Astrocyte (in vitro differentiated cells and primary cell): ENCODE results near the gene SUPT20HL1. TPM values are rescaled to one million over a fixed set of nuclear protein-coding genes. Genes with fewer than 3 reads are reported as not detected.

Experiments
- DNase-seq: peaks from one replicate; pipeline ENCODE4 v3.0.0-alpha.2; 2010; ENCODE audit warnings: low read depth
- FAIRE-seq: peaks from 2 replicates; lab custom pipeline; 2011; peaks lifted over from hg19 to GRCh38; lab: Jason Lieb, UNC
- H2AFZ ChIP-seq: 2 replicates; pipeline ENCODE4 v1.6.0; 2012; ENCODE audit warnings: low read depth, low read length, inconsistent platforms
- H3K27ac ChIP-seq: 2 replicates; pipeline ENCODE4 v1.5.1; 2011; ENCODE audit warnings: low read depth, low read length, inconsistent platforms
- H3K27me3 ChIP-seq: 2 replicates; pipeline ENCODE4 v1.6.0; 2011; ENCODE audit warnings: low read length, inconsistent platforms; ENCODE audit not compliant: insufficient read depth
- H3K36me3 ChIP-seq: 2 replicates; pipeline ENCODE4 v1.5.1; 2011; ENCODE audit warnings: low read length, inconsistent platforms; ENCODE audit not compliant: insufficient read depth
- H3K4me1 ChIP-seq: 2 replicates; pipeline ENCODE4 v1.5.1; 2011; ENCODE audit warnings: low read length, inconsistent platforms; ENCODE audit not compliant: insufficient read depth
- H3K4me2 ChIP-seq: 2 replicates; pipeline ENCODE4 v1.6.0; 2012; ENCODE audit warnings: low read length, inconsistent platforms
- H3K4me3 ChIP-seq: 2 replicates; pipeline ENCODE4 v1.5.1; 2011; ENCODE audit warnings: low read depth, mild to moderate bottlenecking, low read length, inconsistent platforms; ENCODE audit not compliant: insufficient read depth
- H3K79me2 ChIP-seq: 2 replicates; pipeline ENCODE4 v1.6.0; 2012; ENCODE audit warnings: mild to moderate bottlenecking, low read length, inconsistent platforms; ENCODE audit not compliant: insufficient read depth
- H3K9ac ChIP-seq: 2 replicates; pipeline ENCODE4 v1.6.0; 2012; ENCODE audit warnings: mild to moderate bottlenecking, low read length, inconsistent platforms
- H3K9me3 ChIP-seq: 2 replicates; pipeline ENCODE4 v1.5.1; 2012; ENCODE audit warnings: low read depth, mild to moderate bottlenecking, low read length, inconsistent platforms; ENCODE audit not compliant: insufficient read depth
- H4K20me1 ChIP-seq: 2 replicates; pipeline ENCODE4 v1.6.0; 2012; ENCODE audit warnings: low read length, inconsistent platforms; ENCODE audit not compliant: insufficient read depth
- H3K27ac Mint-ChIP-seq: one replicate; pipeline ENCODE4 v1.8.0; 2021; ENCODE audit warnings: mild to moderate bottlenecking, mixed read lengths; ENCODE audit not compliant: unreplicated experiment
- H3K27me3 Mint-ChIP-seq: one replicate; pipeline ENCODE4 v1.8.0; 2021; ENCODE audit warnings: low read depth, mixed read lengths; ENCODE audit not compliant: unreplicated experiment
- H3K36me3 Mint-ChIP-seq: one replicate; pipeline ENCODE4 v1.8.0; 2021; ENCODE audit warnings: low read depth, mixed read lengths; ENCODE audit not compliant: unreplicated experiment
- H3K4me1 Mint-ChIP-seq: one replicate; pipeline ENCODE4 v1.8.0; 2021; ENCODE audit warnings: low read depth, mixed read lengths; ENCODE audit not compliant: unreplicated experiment
- H3K4me3 Mint-ChIP-seq: one replicate; pipeline ENCODE4 v1.8.0; 2021; ENCODE audit warnings: mild to moderate bottlenecking, moderate library complexity, mixed read lengths; ENCODE audit not compliant: unreplicated experiment
- H3K9me3 Mint-ChIP-seq: one replicate; pipeline ENCODE4 v1.8.0; 2021; ENCODE audit warnings: mild to moderate bottlenecking, mixed read lengths; ENCODE audit not compliant: unreplicated experiment
- EZH2 ChIP-seq: IDR thresholded peaks from 2 replicates; pipeline ENCODE4 v1.6.1; 2012; ENCODE audit warnings: mild to moderate bottlenecking, low read length, inconsistent platforms; ENCODE audit not compliant: insufficient read depth
- total RNA-seq: library from RNA; stranded (reverse); gene quantifications from 2 replicates; pipeline ENCODE4 v1.2.1, GENCODE V29; 2021
- TF ChIP-seq, protein P1 (sequence below): IDR thresholded peaks from 2 replicates; pipeline ENCODE4 v1.5.1; 2011; ENCODE audit warnings: low read depth, mild to moderate bottlenecking, inconsistent platforms, low read length, moderate library complexity; ENCODE audit not compliant: insufficient read depth

Gene SUPT20HL1
- total RNA-seq, 1 donor from 2014 or later, result not detected

DNA sequence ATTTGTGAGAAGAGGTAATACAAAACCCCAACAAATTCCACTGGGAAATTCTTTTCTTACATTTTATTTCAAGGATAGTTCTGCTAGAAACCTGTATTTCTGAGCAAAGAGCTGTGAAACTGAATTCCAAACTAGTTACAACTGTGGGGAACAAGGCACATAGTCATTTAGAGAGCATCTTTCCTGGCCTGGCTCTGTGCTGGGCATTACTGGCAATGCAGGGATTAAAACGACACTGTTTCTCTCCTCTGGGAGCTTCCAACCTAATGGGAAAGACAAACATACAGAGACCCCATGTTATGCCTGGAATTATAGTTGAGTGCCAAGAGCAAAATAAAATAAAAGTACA is 36.5 kb downstream of the SUPT20HL1 start:
- Histone ChIP-seq H2AFZ (no peak overlapping the region), H3K79me2 (no peaks in the 10 kb centered on the region), H3K36me3 (no peaks in the 10 kb centered on the region), H3K27ac (peak overlapping the region; percentile 21), H4K20me1 (no peaks in the 10 kb centered on the region), H3K4me1 (peaks cover 3% of the 10 kb centered on the region), H3K27me3 (peaks cover 9% of the 10 kb centered on the region), H3K9me3 (no peaks in the 10 kb centered on the region), H3K9ac (no peak overlapping the region), H3K4me2 (peak overlapping the region; percentile 6), H3K4me3 (no peak overlapping the region)
- Mint-ChIP-seq H3K9me3 (no peaks in the 10 kb centered on the region), H3K27ac (no peak overlapping the region), H3K4me1 (no peaks in the 10 kb centered on the region), H3K4me3 (no peak overlapping the region), H3K36me3 (no peaks in the 10 kb centered on the region), H3K27me3 (peaks cover 9% of the 10 kb centered on the region)
- FAIRE-seq (no peak), DNase-seq (no peak)
- TF ChIP-seq, protein P1, sequence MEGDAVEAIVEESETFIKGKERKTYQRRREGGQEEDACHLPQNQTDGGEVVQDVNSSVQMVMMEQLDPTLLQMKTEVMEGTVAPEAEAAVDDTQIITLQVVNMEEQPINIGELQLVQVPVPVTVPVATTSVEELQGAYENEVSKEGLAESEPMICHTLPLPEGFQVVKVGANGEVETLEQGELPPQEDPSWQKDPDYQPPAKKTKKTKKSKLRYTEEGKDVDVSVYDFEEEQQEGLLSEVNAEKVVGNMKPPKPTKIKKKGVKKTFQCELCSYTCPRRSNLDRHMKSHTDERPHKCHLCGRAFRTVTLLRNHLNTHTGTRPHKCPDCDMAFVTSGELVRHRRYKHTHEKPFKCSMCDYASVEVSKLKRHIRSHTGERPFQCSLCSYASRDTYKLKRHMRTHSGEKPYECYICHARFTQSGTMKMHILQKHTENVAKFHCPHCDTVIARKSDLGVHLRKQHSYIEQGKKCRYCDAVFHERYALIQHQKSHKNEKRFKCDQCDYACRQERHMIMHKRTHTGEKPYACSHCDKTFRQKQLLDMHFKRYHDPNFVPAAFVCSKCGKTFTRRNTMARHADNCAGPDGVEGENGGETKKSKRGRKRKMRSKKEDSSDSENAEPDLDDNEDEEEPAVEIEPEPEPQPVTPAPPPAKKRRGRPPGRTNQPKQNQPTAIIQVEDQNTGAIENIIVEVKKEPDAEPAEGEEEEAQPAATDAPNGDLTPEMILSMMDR, result no peak
- no peak for TF ChIP-seq EZH2

DNA sequence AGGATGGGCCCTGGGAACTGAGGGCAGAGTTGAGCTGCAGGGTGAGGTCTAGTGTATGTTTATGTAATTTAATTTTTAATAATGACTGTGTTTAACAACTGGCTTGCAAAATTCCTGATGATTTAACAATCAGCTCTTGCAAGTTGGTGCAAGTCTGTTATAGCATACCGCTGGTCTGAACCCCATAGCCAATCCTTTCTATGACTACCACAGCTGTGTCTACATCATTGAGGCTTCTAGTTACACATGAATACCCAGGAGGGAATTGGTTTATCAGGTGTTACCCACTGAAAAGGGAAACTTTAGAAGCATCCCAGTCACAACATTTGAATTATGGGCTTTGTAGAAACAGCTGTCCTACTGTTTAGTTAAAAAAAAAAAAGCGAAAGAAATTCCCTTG is 38.3 kb downstream of the SUPT20HL1 start:
- peaks cover 4% of the 10 kb centered on the region for H3K27me3 Mint-ChIP-seq
- DNase-seq, result no peak
- TF ChIP-seq EZH2, result no peak
- TF ChIP-seq, protein P1, result no peak

DNA sequence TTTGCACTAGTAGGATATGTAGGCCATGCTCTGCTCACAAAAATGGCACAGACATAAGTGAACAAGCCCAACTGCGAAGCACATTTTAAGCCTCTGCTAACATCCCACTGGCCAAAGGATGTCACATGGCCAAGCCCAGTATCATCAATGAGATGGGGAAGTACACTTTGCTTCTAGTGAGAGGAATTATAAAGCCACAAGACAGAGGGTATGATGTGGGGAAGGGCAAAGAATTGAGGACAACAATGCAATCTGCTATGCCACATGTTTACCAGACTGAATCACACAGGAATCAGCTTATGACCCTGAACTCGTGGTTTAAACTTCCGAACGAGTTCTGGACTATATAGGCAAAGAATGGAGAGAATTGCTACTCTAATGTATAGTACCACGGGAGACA is 39.1 kb downstream of the SUPT20HL1 start:
- H2AFZ ChIP-seq, result no peak overlapping the region
- Mint-ChIP-seq H3K27me3 (no peaks in the 10 kb centered on the region), H3K4me3 (no peak overlapping the region), H3K36me3 (no peaks in the 10 kb centered on the region), H3K4me1 (no peaks in the 10 kb centered on the region), H3K27ac (no peak overlapping the region), H3K9me3 (no peaks in the 10 kb centered on the region)
- peaks cover 3% of the 10 kb centered on the region for H3K4me1 ChIP-seq
- no peak overlapping the region for H3K4me2 ChIP-seq
- no peak overlapping the region for H3K4me3 ChIP-seq
- DNase-seq, result no peak
- no peak overlapping the region for H3K9ac ChIP-seq
- no peaks in the 10 kb centered on the region for H4K20me1 ChIP-seq
- H3K79me2 ChIP-seq, result no peaks in the 10 kb centered on the region
- no peak overlapping the region for H3K27ac ChIP-seq
- no peaks in the 10 kb centered on the region for H3K36me3 ChIP-seq
- no peaks in the 10 kb centered on the region for H3K27me3 ChIP-seq
- H3K9me3 ChIP-seq, result no peaks in the 10 kb centered on the region
- FAIRE-seq, result no peak
- no peak for TF ChIP-seq EZH2
- TF ChIP-seq, protein P1, result no peak

More for the DNA sequence above, 38.3 kb downstream of the SUPT20HL1 start:
- H3K9me3 Mint-ChIP-seq, result no peaks in the 10 kb centered on the region
- H3K27ac Mint-ChIP-seq, result no peak overlapping the region
- H3K9me3 ChIP-seq, result no peaks in the 10 kb centered on the region
- no peak overlapping the region for H3K4me3 ChIP-seq
- FAIRE-seq, result peak; percentile 32
- H3K27me3 ChIP-seq, result no peaks in the 10 kb centered on the region
- no peak overlapping the region for H3K4me2 ChIP-seq
- H3K4me1 ChIP-seq, result peaks cover 3% of the 10 kb centered on the region
- no peaks in the 10 kb centered on the region for H3K79me2 ChIP-seq
- no peaks in the 10 kb centered on the region for H3K36me3 Mint-ChIP-seq
- no peak overlapping the region for H3K9ac ChIP-seq
- H3K4me1 Mint-ChIP-seq, result no peaks in the 10 kb centered on the region
- H3K36me3 ChIP-seq, result no peaks in the 10 kb centered on the region
- no peaks in the 10 kb centered on the region for H4K20me1 ChIP-seq
- no peak overlapping the region for H3K27ac ChIP-seq
- H2AFZ ChIP-seq, result no peak overlapping the region
- no peak overlapping the region for H3K4me3 Mint-ChIP-seq
